Fibroblast of the aortic adventitia (primary cell): ENCODE results near the gene REPIN1. TPM values are rescaled to one million over a fixed set of nuclear protein-coding genes. Genes with fewer than 3 reads are reported as not detected.
A peak's percentile ranks its signal among the peaks of the same experiment; 100 is the strongest.

ENCODE experiments used
- DNase-seq: peaks from one replicate; pipeline ENCODE4 v3.0.0-alpha.2; 2010; ENCODE audit warnings: low read depth
- H3K4me3 ChIP-seq: 2 replicates; pipeline ENCODE4 v1.5.1; 2011; ENCODE audit warnings: low read depth, mild to moderate bottlenecking, control low read depth, low read length, moderate library complexity
- total RNA-seq: library from RNA; depleted of rRNA; stranded (reverse); fragments of >200 nt; gene quantifications from 2 replicates; pipeline ENCODE4 v1.2.3, GENCODE V29; 2012; ENCODE audit warnings: low replicate concordance
- TF ChIP-seq, protein P1 (sequence below): IDR thresholded peaks from 2 replicates; pipeline ENCODE4 v1.5.1; 2011; ENCODE audit warnings: mild to moderate bottlenecking, low read length, control low read depth, inconsistent platforms; ENCODE audit not compliant: insufficient read depth

Gene REPIN1
- total RNA-seq, 1 donor = 33.6 TPM

DNA sequence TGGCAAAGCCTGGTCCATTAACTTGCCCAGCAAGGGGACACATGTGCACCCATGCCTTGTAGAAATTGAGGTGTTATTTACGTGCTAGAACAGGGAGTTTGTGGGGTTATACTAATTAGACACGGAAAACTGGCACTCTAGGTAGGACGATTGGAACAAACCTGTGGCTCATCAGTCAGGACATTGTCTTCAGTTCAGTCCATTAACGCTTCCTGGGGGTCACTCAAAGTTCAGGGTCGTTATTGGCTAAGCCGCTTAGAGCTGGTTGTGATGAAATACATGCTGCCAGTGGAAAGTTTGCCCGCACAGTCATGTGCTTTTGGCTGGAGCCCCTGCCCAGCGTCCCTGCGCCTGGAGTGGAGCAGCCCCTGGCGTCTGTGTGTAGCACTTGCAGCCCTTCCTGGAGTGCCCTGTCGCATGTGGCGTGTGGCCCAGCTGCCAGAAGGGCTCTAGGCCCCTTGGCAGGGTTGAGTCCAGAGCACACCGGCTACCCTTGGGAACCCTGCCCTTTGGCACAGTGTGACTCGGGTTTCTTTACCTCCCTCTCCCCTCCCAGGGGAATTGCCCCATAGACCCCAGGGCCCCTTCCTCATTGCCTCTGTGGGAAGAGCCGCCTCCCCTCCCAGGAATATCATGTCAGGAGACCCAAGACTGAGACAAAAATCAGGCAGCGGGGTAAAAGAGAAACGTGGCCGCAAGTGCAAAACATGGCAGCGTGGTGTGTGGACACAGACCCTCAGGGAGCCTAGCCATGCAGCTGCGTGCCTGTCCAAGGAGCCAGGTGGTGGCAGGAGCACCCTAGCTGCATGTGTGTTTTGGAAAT is 20.3 kb downstream of the REPIN1 start:
- TF ChIP-seq, protein P1, sequence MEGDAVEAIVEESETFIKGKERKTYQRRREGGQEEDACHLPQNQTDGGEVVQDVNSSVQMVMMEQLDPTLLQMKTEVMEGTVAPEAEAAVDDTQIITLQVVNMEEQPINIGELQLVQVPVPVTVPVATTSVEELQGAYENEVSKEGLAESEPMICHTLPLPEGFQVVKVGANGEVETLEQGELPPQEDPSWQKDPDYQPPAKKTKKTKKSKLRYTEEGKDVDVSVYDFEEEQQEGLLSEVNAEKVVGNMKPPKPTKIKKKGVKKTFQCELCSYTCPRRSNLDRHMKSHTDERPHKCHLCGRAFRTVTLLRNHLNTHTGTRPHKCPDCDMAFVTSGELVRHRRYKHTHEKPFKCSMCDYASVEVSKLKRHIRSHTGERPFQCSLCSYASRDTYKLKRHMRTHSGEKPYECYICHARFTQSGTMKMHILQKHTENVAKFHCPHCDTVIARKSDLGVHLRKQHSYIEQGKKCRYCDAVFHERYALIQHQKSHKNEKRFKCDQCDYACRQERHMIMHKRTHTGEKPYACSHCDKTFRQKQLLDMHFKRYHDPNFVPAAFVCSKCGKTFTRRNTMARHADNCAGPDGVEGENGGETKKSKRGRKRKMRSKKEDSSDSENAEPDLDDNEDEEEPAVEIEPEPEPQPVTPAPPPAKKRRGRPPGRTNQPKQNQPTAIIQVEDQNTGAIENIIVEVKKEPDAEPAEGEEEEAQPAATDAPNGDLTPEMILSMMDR = peak; percentile 46
- no peak overlapping the region for H3K4me3 ChIP-seq
- DNase-seq = peak; percentile 44

DNA sequence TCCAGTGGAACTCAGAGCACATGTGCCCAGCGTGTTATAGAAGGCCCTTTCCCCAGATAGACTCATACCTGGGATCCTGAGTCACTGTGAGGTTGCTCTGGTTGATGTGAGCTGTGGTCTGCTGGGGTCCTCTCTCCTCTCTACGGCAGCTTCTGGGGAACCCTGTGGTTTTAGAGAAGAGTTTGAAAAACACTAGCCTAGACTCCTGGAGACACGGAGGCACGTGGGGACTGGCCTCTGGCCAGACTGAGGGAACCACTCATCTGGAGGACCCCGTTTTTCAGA is 20.9 kb downstream of the REPIN1 start:
- DNase-seq = no peak

DNA sequence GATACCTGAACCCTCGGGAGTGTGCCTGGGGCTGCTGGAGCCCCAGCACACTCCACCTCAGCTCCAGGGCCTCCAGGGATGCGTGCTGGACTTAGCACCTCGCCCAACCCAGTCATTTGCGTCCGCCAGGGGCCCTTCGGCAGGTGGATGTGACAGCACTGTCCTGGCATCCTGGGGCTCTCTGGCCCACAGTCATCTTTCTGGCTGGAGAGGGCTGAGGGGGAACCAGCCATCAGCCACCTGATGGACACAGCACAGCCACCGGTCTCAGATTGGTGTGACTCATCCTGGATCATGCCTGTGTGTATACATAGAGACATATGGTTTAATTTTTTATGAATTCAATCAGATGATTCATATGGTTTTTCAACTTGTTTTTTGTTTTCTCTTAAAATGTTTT is 21.6 kb downstream of the REPIN1 start:
- no peak for DNase-seq
- H3K4me3 ChIP-seq = no peak overlapping the region
- TF ChIP-seq, protein P1 = no peak

More for the DNA sequence above, 20.9 kb downstream of the REPIN1 start:
- TF ChIP-seq, protein P1 = no peak
- no peak overlapping the region for H3K4me3 ChIP-seq

DNA sequence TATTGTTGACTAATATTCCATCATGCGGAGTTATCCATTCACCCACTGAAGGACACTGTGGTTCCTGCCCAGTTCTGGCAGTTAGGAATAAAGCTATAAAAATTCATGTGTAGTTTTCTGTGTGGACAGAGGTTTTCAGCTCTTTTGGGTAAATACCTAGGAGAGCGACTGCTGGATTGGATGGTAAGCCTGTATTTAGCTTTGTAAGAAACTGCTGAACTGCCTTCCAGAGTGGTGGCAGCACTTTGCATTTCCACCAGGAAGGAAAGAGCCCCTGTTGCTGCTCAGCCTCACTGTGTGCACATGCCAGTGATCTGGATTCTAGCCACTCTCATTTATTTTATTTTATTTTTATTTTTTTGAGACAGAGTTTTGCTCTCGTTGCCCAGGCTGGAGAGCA is 24.7 kb downstream of the REPIN1 start:
- no peak for DNase-seq
- H3K4me3 ChIP-seq = no peak overlapping the region
- TF ChIP-seq, protein P1 = no peak

DNA sequence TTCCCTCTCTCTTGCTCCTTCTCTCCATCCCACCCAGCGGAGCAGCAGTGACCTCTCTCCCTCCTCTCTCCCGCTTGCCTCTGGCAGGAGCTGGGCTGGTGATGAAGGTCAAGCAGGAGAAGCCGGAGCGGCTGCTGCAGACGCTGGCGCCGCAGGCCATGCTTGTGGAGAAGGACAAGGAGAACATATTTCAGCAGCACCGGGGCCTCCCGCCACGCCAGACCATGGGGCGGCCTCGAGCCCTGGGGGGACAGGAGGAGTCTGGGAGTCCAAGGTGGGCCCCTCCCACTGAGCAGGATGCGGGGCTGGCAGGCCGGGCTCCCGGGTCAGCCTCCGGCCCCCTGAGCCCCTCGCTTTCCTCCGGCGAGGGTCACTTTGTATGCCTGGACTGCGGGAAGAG is 27.8 kb downstream of the REPIN1 start:
- no peak overlapping the region for H3K4me3 ChIP-seq
- DNase-seq = no peak
- TF ChIP-seq, protein P1 = no peak

DNA sequence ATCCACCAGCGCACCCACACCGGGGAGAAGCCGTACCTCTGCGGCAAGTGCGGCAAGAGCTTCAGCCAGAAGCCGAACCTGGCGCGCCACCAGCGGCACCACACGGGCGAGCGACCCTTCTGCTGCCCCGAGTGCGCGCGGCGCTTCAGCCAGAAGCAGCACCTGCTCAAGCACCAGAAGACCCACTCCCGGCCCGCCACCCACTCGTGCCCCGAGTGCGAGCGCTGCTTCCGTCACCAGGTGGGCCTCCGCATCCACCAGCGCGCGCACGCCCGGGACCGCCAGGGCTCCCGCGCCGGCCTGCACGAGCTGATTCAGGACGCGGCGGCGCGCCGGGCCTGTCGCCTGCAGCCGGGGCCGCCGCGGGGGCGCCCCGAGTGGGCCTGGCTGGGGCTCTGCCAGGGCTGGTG is 28.2 kb downstream of the REPIN1 start:
- TF ChIP-seq, protein P1 = no peak
- no peak for DNase-seq

More for the DNA sequence above, 28.2 kb downstream of the REPIN1 start:
- H3K4me3 ChIP-seq = no peak overlapping the region
